Measurements from ENCODE around the gene TNRC6A.

DNA sequence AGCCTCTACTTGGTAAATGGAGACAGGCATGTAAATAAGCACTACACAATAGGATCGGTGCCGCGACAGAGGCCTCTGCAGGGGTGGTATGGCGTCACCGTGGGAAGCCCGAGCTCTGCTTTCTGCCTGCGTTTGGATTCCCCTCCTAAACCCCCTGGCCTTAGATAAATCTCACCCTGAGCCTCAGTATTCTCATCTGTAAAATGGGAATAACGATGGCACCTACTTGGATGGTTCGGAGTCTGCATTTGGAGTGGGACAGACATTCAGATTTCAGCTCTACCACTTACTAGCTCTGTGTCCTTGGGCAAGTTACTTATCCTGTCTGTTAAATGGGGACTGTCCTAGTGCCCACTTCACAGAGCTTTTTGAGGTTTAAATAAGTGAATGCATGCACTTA, 42.8 kb upstream of the TNRC6A start:
- no peak for TF ChIP-seq CTCF (conservative IDR thresholded peaks at IDR 0.05)
- TF ChIP-seq EZH2 (IDR thresholded peaks at IDR 0.05; ENCODE audit: low read depth), result no peak
